Measurements from ENCODE around the gene TTYH1. TPM values are rescaled to one million over a fixed set of nuclear protein-coding genes. Genes with fewer than 3 reads are reported as not detected.

The TTYH1 gene
- total RNA-seq, 6 experiments from 2014 or later: 0.45 TPM; not detected in 5

GRCh38 chr19:54473071-54473891 is 58.0 kb downstream of the TTYH1 start, which contains the start of gene CDC42EP5:
CDC42EP5 (minus strand) TSS chr19:54473296; CDS start chr19:54465547, 7,749 bp downstream.
- Mint-ChIP-seq H3K9me3 (no peaks in the 10 kb centered on the region), H3K36me3 (ENCODE audit: low read depth) (peaks cover 10% of the 10 kb centered on the region; the same call in 1 of the 2 replicates), H3K4me3 (peak within 1 kb of the TSS; percentile 85), H3K4me1 (ENCODE audit: low read depth) (peaks cover 29% of the 10 kb centered on the region), H3K27ac (peak within 1 kb of the TSS; percentile 81), H3K27me3 (ENCODE audit: insufficient read depth) (peaks cover 4% of the 10 kb centered on the region; the same call in 1 of the 2 replicates)
- TF ChIP-seq CTCF (IDR thresholded peaks at IDR 0.05): no peak
- peak; percentile 80 for DNase-seq

- Mint-ChIP-seq H3K27me3 (ENCODE audit: insufficient read depth) (peaks cover 6% of the 10 kb centered on the region; the same call in 1 of the 2 replicates), H3K4me3 (peak overlapping the region; percentile 85; the same call in 1 of the 2 replicates), H3K9me3 (no peaks in the 10 kb centered on the region), H3K4me1 (ENCODE audit: low read depth) (peaks cover 29% of the 10 kb centered on the region), H3K27ac (peak overlapping the region; percentile 81; the same call in 1 of the 2 replicates), H3K36me3 (ENCODE audit: low read depth) (peaks cover 10% of the 10 kb centered on the region; the same call in 1 of the 2 replicates)
- no peak for DNase-seq
- TF ChIP-seq CTCF (IDR thresholded peaks at IDR 0.05): no peak
Observed at GRCh38 chr19:54473892-54474372, 58.7 kb downstream of the TTYH1 start.

DNA sequence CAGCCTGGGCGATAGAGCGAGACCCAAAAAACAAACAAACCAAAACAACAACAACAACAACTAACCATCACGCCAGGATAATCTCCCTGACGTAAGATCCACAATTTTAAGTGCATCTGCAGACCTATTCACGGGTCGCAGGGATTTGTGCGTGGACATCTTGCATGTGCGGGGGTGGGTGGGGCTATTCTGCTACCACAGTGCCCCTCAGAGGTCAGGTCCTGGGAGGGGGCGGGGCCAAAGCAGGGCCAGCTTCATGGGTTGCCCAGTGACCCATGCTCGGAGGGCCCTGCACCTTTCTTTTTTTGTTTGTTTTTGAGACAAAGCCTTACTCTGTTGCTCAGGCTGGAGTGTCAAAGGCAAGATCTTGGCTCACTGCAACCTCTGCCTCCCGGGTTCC is 60.4 kb downstream of the TTYH1 start:
- H3K4me3 Mint-ChIP-seq: no peak overlapping the region
- no peaks in the 10 kb centered on the region for H3K9me3 Mint-ChIP-seq
- no peak overlapping the region for H3K27ac Mint-ChIP-seq
- H3K27me3 Mint-ChIP-seq (ENCODE audit: insufficient read depth): peaks cover 6% of the 10 kb centered on the region; the same call in 1 of the 2 replicates
- H3K36me3 Mint-ChIP-seq (ENCODE audit: low read depth): 0 out of 2 replicates have a peak, but pooled peaks cover under 1% of the 10 kb centered on the region
- no peak for TF ChIP-seq CTCF (IDR thresholded peaks at IDR 0.05)
- DNase-seq: no peak
- H3K4me1 Mint-ChIP-seq (ENCODE audit: low read depth): peaks cover 14% of the 10 kb centered on the region

- Mint-ChIP-seq H3K27ac (no peak overlapping the region), H3K4me1 (ENCODE audit: low read depth) (peaks cover 12% of the 10 kb centered on the region), H3K4me3 (no peak overlapping the region), H3K27me3 (ENCODE audit: insufficient read depth) (peaks cover 6% of the 10 kb centered on the region; the same call in 1 of the 2 replicates), H3K9me3 (no peaks in the 10 kb centered on the region), H3K36me3 (ENCODE audit: low read depth) (no peaks in the 10 kb centered on the region)
- peak; percentile 48; the same call in 1 of the 2 replicates for TF ChIP-seq CTCF (IDR thresholded peaks at IDR 0.05)
- no peak for DNase-seq
Observed at GRCh38 chr19:54477650-54478049, 62.4 kb downstream of the TTYH1 start.

GRCh38 chr19:54478677-54479266 is 63.5 kb downstream of the TTYH1 start:
- Mint-ChIP-seq H3K27me3 (ENCODE audit: insufficient read depth) (peaks cover 6% of the 10 kb centered on the region; the same call in 1 of the 2 replicates), H3K9me3 (no peaks in the 10 kb centered on the region)

More at GRCh38 chr19:54478677-54479266, 63.5 kb downstream of the TTYH1 start:
- Mint-ChIP-seq H3K4me1 (ENCODE audit: low read depth) (peaks cover 4% of the 10 kb centered on the region), H3K27ac (no peak overlapping the region), H3K4me3 (no peak overlapping the region), H3K36me3 (ENCODE audit: low read depth) (no peaks in the 10 kb centered on the region)
- peak; percentile 78 for TF ChIP-seq CTCF (IDR thresholded peaks at IDR 0.05)
- DNase-seq: no peak
